Omental fat pad (tissue), 4 donors: ENCODE measurements around the gene HTR3B. TPM values are rescaled to one million over a fixed set of nuclear protein-coding genes. Genes with fewer than 3 reads are reported as not detected.

Experiments used
- ATAC-seq: fragments of 150-250 bp; one replicate; pipeline ENCODE4 v1.9.1; 2016; ENCODE audit warnings: mild to moderate bottlenecking, moderate library complexity; ENCODE audit not compliant: low FRiP score
- DNase-seq: peaks from one replicate; pipeline ENCODE4 v3.0.0-alpha.2; 2019; ENCODE audit warnings: low spot score
- CTCF ChIP-seq, 3 donors: fragments of 450-650 bp; IDR thresholded peaks; one replicate each; pipeline ENCODE4 v1.5.1; 2016 to 2017; ENCODE audit warnings: antibody characterized with exemption in 3 of 3, mild to moderate bottlenecking in 3 of 3, moderate library complexity in 2 of 3
- total RNA-seq, 4 donors: library from RNA; depleted of rRNA; stranded (reverse); fragments of >200 nt; gene quantifications; one replicate each; pipeline ENCODE4 v1.1.0, GENCODE V29; 2016

The HTR3B gene
- total RNA-seq, 4 donors from 2014 or later = not detected

- no peak for TF ChIP-seq CTCF (IDR thresholded peaks at IDR 0.05)
- ATAC-seq (no peak), DNase-seq (no peak)
Measured at GRCh38 chr11:113977701-113978100, 73.1 kb downstream of the HTR3B start.

GRCh38 chr11:113979431-113979830 lies 74.8 kb downstream of the HTR3B start:
- ATAC-seq (no peak), DNase-seq (no peak)
- TF ChIP-seq CTCF (IDR thresholded peaks at IDR 0.05) = no peak

GRCh38 chr11:113980785-113981184 lies 76.2 kb downstream of the HTR3B start:
- TF ChIP-seq CTCF (IDR thresholded peaks at IDR 0.05) = no peak
- no peak for ATAC-seq
- no peak for DNase-seq

- ATAC-seq (no peak), DNase-seq (no peak)
- no peak for TF ChIP-seq CTCF (IDR thresholded peaks at IDR 0.05)
Measured at GRCh38 chr11:113982306-113982705, 77.7 kb downstream of the HTR3B start.

GRCh38 chr11:113984781-113985180 lies 80.2 kb downstream of the HTR3B start:
- ATAC-seq = no peak
- no peak for DNase-seq
- TF ChIP-seq CTCF (IDR thresholded peaks at IDR 0.05) = no peak

- DNase-seq (no peak), ATAC-seq (no peak)
- no peak for TF ChIP-seq CTCF (IDR thresholded peaks at IDR 0.05)
Measured at GRCh38 chr11:113985906-113986305, 81.3 kb downstream of the HTR3B start.

- ATAC-seq = no peak
- no peak for DNase-seq
- no peak for TF ChIP-seq CTCF (IDR thresholded peaks at IDR 0.05)
Measured at GRCh38 chr11:113986351-113987140, 82.0 kb downstream of the HTR3B start.
